ENCODE measurements around the gene ZFYVE9. TPM values are rescaled to one million over a fixed set of nuclear protein-coding genes. Genes with fewer than 3 reads are reported as not detected.

ZFYVE9 gene
- total and polyA plus RNA-seq, 9 of the 15 experiments (the other 6 are each of a cell fraction or from before 2014, with no cell fraction given) = 0.52 to 14.4 (median 8.9) TPM

DNA sequence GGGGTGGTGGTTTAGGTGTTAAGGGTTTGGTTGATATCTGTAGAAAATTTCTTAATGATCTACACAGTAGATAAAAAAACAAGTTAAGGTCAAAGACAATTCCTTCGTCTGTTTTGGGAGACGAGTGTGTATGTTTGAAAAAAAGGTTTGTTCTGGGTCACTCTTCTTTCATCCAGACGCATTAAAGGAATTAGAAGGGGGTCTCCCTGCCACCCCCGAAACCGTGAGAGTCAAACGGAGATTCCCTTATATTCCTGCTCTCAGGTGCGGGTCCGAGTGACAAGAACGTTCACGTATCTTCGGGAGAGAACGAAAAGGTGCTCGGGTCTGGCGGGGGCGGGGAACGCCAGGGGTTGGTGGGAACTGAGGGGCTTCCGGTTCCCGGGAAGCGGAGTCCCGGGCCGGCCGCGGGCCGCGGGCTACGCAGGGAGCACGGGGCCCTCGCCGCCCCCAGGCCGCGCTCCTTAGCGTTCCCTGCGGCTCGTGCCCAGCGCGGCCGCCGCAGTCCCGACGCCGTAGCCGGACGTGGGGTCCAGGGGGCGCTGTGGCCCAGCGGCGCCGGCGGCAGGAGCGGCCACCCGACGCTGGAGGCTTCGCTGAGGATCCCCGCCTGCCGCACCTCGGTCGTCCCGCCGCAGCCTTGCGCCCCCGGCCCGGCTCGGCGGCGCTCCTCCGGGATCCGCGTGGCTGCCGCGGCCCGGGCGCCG is at the start of gene ZFYVE9 (continued):
- TF ChIP-seq, protein P1, sequence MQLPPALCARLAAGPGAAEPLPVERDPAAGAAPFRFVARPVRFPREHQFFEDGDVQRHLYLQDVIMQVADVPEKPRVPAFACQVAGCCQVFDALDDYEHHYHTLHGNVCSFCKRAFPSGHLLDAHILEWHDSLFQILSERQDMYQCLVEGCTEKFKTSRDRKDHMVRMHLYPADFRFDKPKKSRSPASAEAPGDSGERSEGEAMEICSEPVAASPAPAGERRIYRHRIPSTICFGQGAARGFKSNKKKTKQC (CRISPR knock-in tag; IDR thresholded peaks at IDR 0.05) = peak; percentile 80; the same call in 1 of the 2 replicates
- no peak for TF ChIP-seq HDAC8 (tag; IDR thresholded peaks at IDR 0.05)
- no peak for TF ChIP-seq BRCA1 (IDR thresholded peaks at IDR 0.05)
- no peak for TF ChIP-seq BRCA1 (CRISPR knock-in tag; IDR thresholded peaks at IDR 0.05)
- TF ChIP-seq HDAC3 (IDR thresholded peaks at IDR 0.05; ENCODE audit: borderline replicate concordance, partially characterized antibody) = no peak
- no peak for TF ChIP-seq PRPF4 (IDR thresholded peaks at IDR 0.05; ENCODE audit: insufficient read depth, low read depth, low read length, poor library complexity, severe bottlenecking)
- TF ChIP-seq ZNF184 (CRISPR knock-in tag; IDR thresholded peaks at IDR 0.05) = no peak
- TF ChIP-seq ZFP1 (CRISPR knock-in tag; IDR thresholded peaks at IDR 0.05) = no peak
- no peak for TF ChIP-seq MXI1 (IDR thresholded peaks at IDR 0.05; ENCODE audit: low read depth, low read length)
- TF ChIP-seq, protein P2, sequence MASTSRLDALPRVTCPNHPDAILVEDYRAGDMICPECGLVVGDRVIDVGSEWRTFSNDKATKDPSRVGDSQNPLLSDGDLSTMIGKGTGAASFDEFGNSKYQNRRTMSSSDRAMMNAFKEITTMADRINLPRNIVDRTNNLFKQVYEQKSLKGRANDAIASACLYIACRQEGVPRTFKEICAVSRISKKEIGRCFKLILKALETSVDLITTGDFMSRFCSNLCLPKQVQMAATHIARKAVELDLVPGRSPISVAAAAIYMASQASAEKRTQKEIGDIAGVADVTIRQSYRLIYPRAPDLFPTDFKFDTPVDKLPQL (IDR thresholded peaks at IDR 0.05; ENCODE audit: extremely low read depth, insufficient read length) = no peak
- no peak for TF ChIP-seq NR1H2 (CRISPR knock-in tag; IDR thresholded peaks at IDR 0.05)
- TF ChIP-seq SOX6 (IDR thresholded peaks at IDR 0.05) = 0 out of 2 replicates have a peak, but pooled peaks have one; percentile 21
- TF ChIP-seq, protein P3, sequence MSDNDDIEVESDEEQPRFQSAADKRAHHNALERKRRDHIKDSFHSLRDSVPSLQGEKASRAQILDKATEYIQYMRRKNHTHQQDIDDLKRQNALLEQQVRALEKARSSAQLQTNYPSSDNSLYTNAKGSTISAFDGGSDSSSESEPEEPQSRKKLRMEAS (CRISPR knock-in tag; IDR thresholded peaks at IDR 0.05) = peak; percentile 40; the same call in 1 of the 2 replicates
- TF ChIP-seq RBM39 (optimal IDR thresholded peaks at IDR 0.05; ENCODE audit: low read depth, low read length) = no peak
- TF ChIP-seq SETDB1 (IDR thresholded peaks at IDR 0.05; ENCODE audit: low read length) = no peak
- TF ChIP-seq, protein P4, sequence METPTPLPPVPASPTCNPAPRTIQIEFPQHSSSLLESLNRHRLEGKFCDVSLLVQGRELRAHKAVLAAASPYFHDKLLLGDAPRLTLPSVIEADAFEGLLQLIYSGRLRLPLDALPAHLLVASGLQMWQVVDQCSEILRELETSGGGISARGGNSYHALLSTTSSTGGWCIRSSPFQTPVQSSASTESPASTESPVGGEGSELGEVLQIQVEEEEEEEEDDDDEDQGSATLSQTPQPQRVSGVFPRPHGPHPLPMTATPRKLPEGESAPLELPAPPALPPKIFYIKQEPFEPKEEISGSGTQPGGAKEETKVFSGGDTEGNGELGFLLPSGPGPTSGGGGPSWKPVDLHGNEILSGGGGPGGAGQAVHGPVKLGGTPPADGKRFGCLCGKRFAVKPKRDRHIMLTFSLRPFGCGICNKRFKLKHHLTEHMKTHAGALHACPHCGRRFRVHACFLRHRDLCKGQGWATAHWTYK (CRISPR knock-in tag; IDR thresholded peaks at IDR 0.05) = 0 out of 2 replicates have a peak, but pooled peaks have one; percentile 86
- TF ChIP-seq, protein P5, sequence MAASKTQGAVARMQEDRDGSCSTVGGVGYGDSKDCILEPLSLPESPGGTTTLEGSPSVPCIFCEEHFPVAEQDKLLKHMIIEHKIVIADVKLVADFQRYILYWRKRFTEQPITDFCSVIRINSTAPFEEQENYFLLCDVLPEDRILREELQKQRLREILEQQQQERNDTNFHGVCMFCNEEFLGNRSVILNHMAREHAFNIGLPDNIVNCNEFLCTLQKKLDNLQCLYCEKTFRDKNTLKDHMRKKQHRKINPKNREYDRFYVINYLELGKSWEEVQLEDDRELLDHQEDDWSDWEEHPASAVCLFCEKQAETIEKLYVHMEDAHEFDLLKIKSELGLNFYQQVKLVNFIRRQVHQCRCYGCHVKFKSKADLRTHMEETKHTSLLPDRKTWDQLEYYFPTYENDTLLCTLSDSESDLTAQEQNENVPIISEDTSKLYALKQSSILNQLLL (CRISPR knock-in tag; IDR thresholded peaks at IDR 0.05; ENCODE audit: borderline replicate concordance) = no peak
- TF ChIP-seq PHB (CRISPR knock-in tag; IDR thresholded peaks at IDR 0.05) = no peak
- TF ChIP-seq SMARCC2 (IDR thresholded peaks at IDR 0.05; ENCODE audit: low read depth) = no peak
- TF ChIP-seq ZNF124 (CRISPR knock-in tag; IDR thresholded peaks at IDR 0.05) = no peak
- peak; percentile 81 for TF ChIP-seq MYC (IDR thresholded peaks at IDR 0.05; ENCODE audit: low read depth, low read length)
- no peak for TF ChIP-seq MYC (CRISPR knock-in tag; IDR thresholded peaks at IDR 0.05; ENCODE audit: borderline replicate concordance, low read depth)
- peak; percentile 95 for TF ChIP-seq RB1 (IDR thresholded peaks at IDR 0.05; ENCODE audit: low read depth)
- TF ChIP-seq ZNF121 (CRISPR knock-in tag; conservative IDR thresholded peaks at IDR 0.05) = no peak
- TF ChIP-seq, protein P6, sequence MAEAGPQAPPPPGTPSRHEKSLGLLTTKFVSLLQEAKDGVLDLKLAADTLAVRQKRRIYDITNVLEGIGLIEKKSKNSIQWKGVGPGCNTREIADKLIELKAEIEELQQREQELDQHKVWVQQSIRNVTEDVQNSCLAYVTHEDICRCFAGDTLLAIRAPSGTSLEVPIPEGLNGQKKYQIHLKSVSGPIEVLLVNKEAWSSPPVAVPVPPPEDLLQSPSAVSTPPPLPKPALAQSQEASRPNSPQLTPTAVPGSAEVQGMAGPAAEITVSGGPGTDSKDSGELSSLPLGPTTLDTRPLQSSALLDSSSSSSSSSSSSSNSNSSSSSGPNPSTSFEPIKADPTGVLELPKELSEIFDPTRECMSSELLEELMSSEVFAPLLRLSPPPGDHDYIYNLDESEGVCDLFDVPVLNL (CRISPR knock-in tag; IDR thresholded peaks at IDR 0.05; ENCODE audit: low read depth) = no peak

Data from K562 (cell line).